GM19455 (cell line): ENCODE data around the gene PRR5L.

Source experiments
- ATAC-seq: cut with Tn5 transposase; IDR thresholded peaks from one replicate; pipeline ENCODE4 v1.9.1; 2021; ENCODE audit not compliant: unreplicated experiment

Gene PRR5L

GRCh38 chr11:36354221-36355003, 58.3 kb downstream of the PRR5L start:
- ATAC-seq: peak; percentile 91

- peak; percentile 43 for ATAC-seq
Observed at GRCh38 chr11:36356201-36356600, 60.1 kb downstream of the PRR5L start.

GRCh38 chr11:36357831-36358230, 61.7 kb downstream of the PRR5L start:
- no peak for ATAC-seq

- no peak for ATAC-seq
Observed at GRCh38 chr11:36358436-36358835, 62.3 kb downstream of the PRR5L start.

GRCh38 chr11:36360318-36360717, 64.2 kb downstream of the PRR5L start:
- ATAC-seq: no peak

- ATAC-seq: no peak
Observed at GRCh38 chr11:36360826-36361415, 64.8 kb downstream of the PRR5L start.

- ATAC-seq: no peak
Observed at GRCh38 chr11:36361472-36361871, 65.4 kb downstream of the PRR5L start.

GRCh38 chr11:36361901-36362391, 65.9 kb downstream of the PRR5L start:
- ATAC-seq: no peak

GRCh38 chr11:36362902-36363301, 66.8 kb downstream of the PRR5L start:
- no peak for ATAC-seq

- ATAC-seq: no peak
Observed at GRCh38 chr11:36363361-36364268, 67.5 kb downstream of the PRR5L start.

- ATAC-seq: no peak
Observed at GRCh38 chr11:36364551-36365325, 68.7 kb downstream of the PRR5L start.

- no peak for ATAC-seq
Observed at GRCh38 chr11:36365907-36366306, 69.8 kb downstream of the PRR5L start.

- ATAC-seq: no peak
Observed at GRCh38 chr11:36367806-36368680, 72.0 kb downstream of the PRR5L start.

- ATAC-seq: no peak
Observed at GRCh38 chr11:36371181-36371580, 75.1 kb downstream of the PRR5L start.

- ATAC-seq: no peak
Observed at GRCh38 chr11:36371590-36371989, 75.5 kb downstream of the PRR5L start.

GRCh38 chr11:36372101-36372771, 76.1 kb downstream of the PRR5L start:
- ATAC-seq: no peak

GRCh38 chr11:36373016-36374010, 77.2 kb downstream of the PRR5L start:
- ATAC-seq: no peak

- no peak for ATAC-seq
Observed at GRCh38 chr11:36374726-36375125, 78.6 kb downstream of the PRR5L start.
